ENCODE results near the gene VAPA. TPM values are rescaled to one million over a fixed set of nuclear protein-coding genes. Genes with fewer than 3 reads are reported as not detected.

The VAPA gene
- total and polyA plus RNA-seq, 9 of the 15 experiments (the other 6 are each of a cell fraction or from before 2014, with no cell fraction given) = 219 to 902 (median 526) TPM

- TF ChIP-seq YY1 (IDR thresholded peaks at IDR 0.05; ENCODE audit: borderline replicate concordance in 1 of 3, control insufficient read depth in 1 of 3, extremely low read depth in 1 of 3, insufficient read depth in 3 of 3, insufficient read length in 1 of 3, insufficient replicate concordance in 2 of 3, low read depth in 1 of 3, low read length in 2 of 3) (peak; percentile 49 to 94 (median 63)), GATA2 (CRISPR knock-in tag; IDR thresholded peaks at IDR 0.05) (peak; percentile 87), TAF1 (IDR thresholded peaks at IDR 0.05; ENCODE audit: control insufficient read depth, extremely low read depth, insufficient read depth, low read length, severe bottlenecking) (peak; percentile 60), TRIM24 (IDR thresholded peaks at IDR 0.05) (peak; percentile 85 to 92), HMGN3 (IDR thresholded peaks at IDR 0.05; ENCODE audit: borderline replicate concordance, extremely low read depth, insufficient read length, low read depth, low read length) (peak; percentile 89), HCFC1 (IDR thresholded peaks at IDR 0.05; ENCODE audit: low read depth, low read length) (peak; percentile 20; the same call in 1 of the 2 replicates), ZBTB1 (CRISPR knock-in tag; IDR thresholded peaks at IDR 0.05; ENCODE audit: borderline replicate concordance, low read depth) (no peak), NR2C2 (CRISPR knock-in tag; IDR thresholded peaks at IDR 0.05) (no peak), NR2C2 (tag; IDR thresholded peaks at IDR 0.05) (peak; percentile 75; the same call in 1 of the 2 replicates)
Measured at GRCh38 chr18:9876867-9877654, 36.8 kb upstream of the VAPA start (continued).

- ATAC-seq = no peak
- H3K4me3 ChIP-seq = peak overlapping the region; percentile 3; the same call in 1 of the 2 replicates
- H3K4me1 ChIP-seq (replicated peaks in 1 of 2; ENCODE audit: control insufficient read depth in 2 of 2, insufficient read depth in 2 of 2, low read length in 2 of 2) = peaks cover 23 to 57% of the 10 kb centered on the region in 2 experiments
- DNase-seq (ENCODE audit: extremely low read depth in 1 of 4, low spot score in 3 of 4) = no peak
- H3K4me2 ChIP-seq (ENCODE audit: insufficient read depth, low read length) = peak overlapping the region; percentile 73
- CTCF ChIA-PET (ENCODE audit: low intra/inter-chr PET ratio) = interaction anchor here (0.9 kb wide), 1 partner anchor 169 kb away, joined by 4 read pairs; no protein-coding TSS in a partner anchor
- peak overlapping the region; percentile 6 for H2AFZ ChIP-seq (ENCODE audit: low read depth, low read length)
- H3K27me3 ChIP-seq (ENCODE audit: control insufficient read depth in 2 of 2, insufficient read depth in 2 of 2, low read length in 2 of 2) = no peaks in the 10 kb centered on the region
- intact Hi-C loops (cut with micrococcal nuclease) (loop anchor here (1.0 to 10.0 kb wide), 5 partner anchors 38 to 193 kb away; no protein-coding TSS in a partner anchor), in situ Hi-C loops (cut with MboI) (no loop called here)
- FAIRE-seq = no peak
- no peaks in the 10 kb centered on the region for H3K9me3 ChIP-seq (replicated peaks; ENCODE audit: control insufficient read depth, insufficient read depth, low read depth, low read length)
- H3K79me2 ChIP-seq (ENCODE audit: control insufficient read depth, insufficient read depth, low read length) = peaks cover 10% of the 10 kb centered on the region; the same call in 2 of the 3 replicates
- peak overlapping the region in 1 of 2 experiments; percentile 87; a peak in 2 of 4 replicates for H3K9ac ChIP-seq (ENCODE audit: insufficient read depth in 1 of 2, low read depth in 2 of 2, low read length in 2 of 2)
- no peaks in the 10 kb centered on the region for H4K20me1 ChIP-seq (replicated peaks; ENCODE audit: control insufficient read depth, insufficient read depth, low read length)
- H3K36me3 ChIP-seq (ENCODE audit: control insufficient read depth, insufficient read depth, low read length) = no peaks in the 10 kb centered on the region
- TSS peak; percentile 98 for BruUV-seq (replicated peaks)
- H3K27ac ChIP-seq (ENCODE audit: extremely low read depth, low read depth, low read length) = peak overlapping the region; percentile 97
- POLR2A ChIA-PET = interaction anchor here (0.6 to 2.5 kb wide), 20 partner anchors 8 to 170 kb away, joined by 3 to 32 read pairs (median 5); partner anchors contain the start of genes RAB31, TXNDC2 and VAPA
- H3K9me1 ChIP-seq (ENCODE audit: control insufficient read depth, insufficient read depth, low read length) = no peaks in the 10 kb centered on the region
- TF ChIP-seq ZNF24 (IDR thresholded peaks at IDR 0.05) (no peak), ZNF347 (CRISPR knock-in tag; IDR thresholded peaks at IDR 0.05; ENCODE audit: low read depth) (no peak), ELF1 (tag; IDR thresholded peaks at IDR 0.05) (peak; percentile 48; the same call in 1 of the 2 replicates), PHTF2 (CRISPR knock-in tag; IDR thresholded peaks at IDR 0.05) (0 out of 2 replicates have a peak, but pooled peaks have one; percentile 50), CREM (IDR thresholded peaks at IDR 0.05; ENCODE audit: low read depth) (no peak), ZNF3 (CRISPR knock-in tag; IDR thresholded peaks at IDR 0.05) (peak; percentile 3; the same call in 1 of the 2 replicates), ZNF175 (CRISPR knock-in tag; IDR thresholded peaks at IDR 0.05; ENCODE audit: low read depth) (0 out of 2 replicates have a peak, but pooled peaks have one; percentile 9), HMGXB4 (CRISPR knock-in tag; IDR thresholded peaks at IDR 0.05) (no peak), DNMT1 (IDR thresholded peaks at IDR 0.05) (0 out of 2 replicates have a peak, but pooled peaks have one; percentile 5), U2AF2 (optimal IDR thresholded peaks at IDR 0.05; ENCODE audit: low read depth, low read length) (no peak), ZNF184 (CRISPR knock-in tag; IDR thresholded peaks at IDR 0.05) (no peak)
Measured at GRCh38 chr18:9877655-9878014, 36.2 kb upstream of the VAPA start.
